ENCODE results near the gene RAD51B. TPM values are rescaled to one million over a fixed set of nuclear protein-coding genes. Genes with fewer than 3 reads are reported as not detected.

The RAD51B gene
- total RNA-seq, 1 experiment from 2014 or later: 20.0 TPM

DNA sequence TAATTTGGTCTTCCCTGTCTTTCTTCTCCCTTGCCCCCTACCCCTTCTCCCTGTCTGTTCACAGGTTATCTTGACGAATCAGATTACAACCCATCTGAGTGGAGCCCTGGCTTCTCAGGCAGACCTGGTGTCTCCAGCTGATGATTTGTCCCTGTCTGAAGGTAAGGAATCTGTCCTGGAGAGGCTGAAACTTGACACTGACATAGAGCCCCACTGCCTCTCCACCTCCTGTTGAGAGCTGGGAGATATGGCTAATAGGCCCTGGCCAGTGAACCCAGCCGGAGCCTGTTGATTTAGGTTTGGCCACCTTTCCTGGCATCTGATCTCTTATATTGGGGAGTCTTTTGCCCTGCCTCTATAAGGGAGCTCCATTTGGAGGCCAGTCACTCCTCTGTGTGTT, 472.2 kb downstream of the RAD51B start:
- ChIA-PET POLR2A (interaction anchor here (0.8 kb wide), 1 partner anchor 501 kb away, joined by 3 read pairs; the partner anchor contains the start of gene ZFP36L1), CTCF (no interaction called here), RAD21 (ENCODE audit: low non-redundant PET in 1 of 2, low total read pairs in 2 of 2, uncharacterized antibody in 2 of 2, unreplicated experiment in 2 of 2) (no interaction called here)
- no TSS peak for BruUV-seq (replicated peaks)
- Histone ChIP-seq H3K36me3 (ENCODE audit: control insufficient read depth in 1 of 2, insufficient read depth in 2 of 2, low read length in 2 of 2) (no peaks in the 10 kb centered on the region), H3K79me2 (ENCODE audit: insufficient read depth, low read length) (no peaks in the 10 kb centered on the region), H2AFZ (ENCODE audit: low read depth, low read length, poor library complexity, severe bottlenecking) (no peak overlapping the region), H3K27ac (ENCODE audit: low read depth, low read length) (peak overlapping the region; percentile 70), H3K9me2 (ENCODE audit: insufficient read depth) (no peaks in the 10 kb centered on the region), H3K4me3 (replicated peaks in 1 of 2; ENCODE audit: low read depth in 1 of 2, low read length in 2 of 2) (no peak overlapping the region), H3K4me1 (ENCODE audit: control insufficient read depth in 1 of 2, insufficient read depth in 2 of 2, low read length in 2 of 2) (peaks cover 49 to 53% of the 10 kb centered on the region in 2 experiments), H4K20me1 (ENCODE audit: insufficient read depth) (no peaks in the 10 kb centered on the region), H3K9me3 (ENCODE audit: control insufficient read depth in 1 of 2, insufficient read depth in 1 of 2, low read depth in 1 of 2, low read length in 2 of 2) (no peaks in the 10 kb centered on the region), H3K4me2 (ENCODE audit: low read length) (peak overlapping the region; percentile 47), H3K9ac (ENCODE audit: low read length) (no peak overlapping the region; the same call in 1 of the 2 replicates), H3K27me3 (ENCODE audit: insufficient read depth, low read length) (no peaks in the 10 kb centered on the region)
- intact Hi-C loops (cut with micrococcal nuclease): no loop called here
- no peak for TF ChIP-seq JUND (IDR thresholded peaks at IDR 0.05)
- TF ChIP-seq TCF7L2 (IDR thresholded peaks at IDR 0.05; ENCODE audit: borderline replicate concordance, extremely low read depth, insufficient read depth, insufficient read length): peak; percentile 12
- no peak for TF ChIP-seq SP1 (IDR thresholded peaks at IDR 0.05; ENCODE audit: low read depth)
- 0 out of 2 replicates have a peak, but pooled peaks have one; percentile 52 for TF ChIP-seq CBX3 (IDR thresholded peaks at IDR 0.05; ENCODE audit: low read depth)
- no peak for TF ChIP-seq RAD21 (IDR thresholded peaks at IDR 0.05; ENCODE audit: low read depth)
- TF ChIP-seq ELF1 (IDR thresholded peaks at IDR 0.05; ENCODE audit: borderline replicate concordance, low read depth): no peak
- TF ChIP-seq ZFX (IDR thresholded peaks at IDR 0.05): no peak
- TF ChIP-seq FOSL1 (IDR thresholded peaks at IDR 0.05; ENCODE audit: low read depth): no peak
- ATAC-seq: peak; percentile 80
- peak; percentile 37 for DNase-seq (ENCODE audit: low read depth, low spot score)

DNA sequence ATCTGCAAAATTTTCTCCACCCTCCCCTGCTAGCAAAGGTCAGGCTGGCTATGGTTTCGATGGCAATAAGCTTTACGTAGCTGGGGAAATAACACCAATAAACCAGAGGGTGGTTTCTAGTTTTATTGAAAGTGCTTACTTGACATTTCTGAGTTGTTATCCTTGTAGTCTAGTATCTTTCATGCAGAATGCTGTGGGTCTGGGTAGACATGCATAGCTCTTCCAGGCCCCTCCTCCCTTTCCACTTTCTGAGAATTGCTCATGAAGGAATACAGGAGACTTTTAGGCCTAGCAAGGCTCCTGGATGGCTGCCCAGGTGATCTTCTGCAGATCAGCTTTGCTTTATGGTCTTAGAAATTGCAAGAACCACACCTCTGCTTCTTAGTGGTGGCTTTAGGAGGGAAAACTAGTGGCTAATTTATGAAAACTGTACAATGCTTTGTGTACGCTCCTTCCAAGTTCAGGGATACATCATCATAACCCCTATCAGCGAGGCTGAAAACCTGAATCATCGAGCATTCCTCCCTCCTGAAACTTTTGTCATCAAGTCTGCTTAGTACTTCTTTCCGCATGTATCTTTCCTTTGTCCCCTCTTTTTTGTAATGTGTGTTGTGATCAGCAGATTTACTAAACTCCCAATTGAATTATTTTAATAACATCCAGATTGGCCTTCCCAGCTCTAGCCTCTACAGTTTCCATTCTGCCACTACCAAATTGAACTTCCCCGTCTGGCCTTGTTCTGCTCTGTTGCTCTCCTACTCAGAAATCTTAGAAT, 473.0 kb downstream of the RAD51B start:
- BruUV-seq (replicated peaks): no TSS peak
- POLR2A ChIA-PET: no interaction called here
- no peak overlapping the region for H3K4me3 ChIP-seq (replicated peaks in 1 of 2; ENCODE audit: low read depth in 1 of 2, low read length in 2 of 2)
- H3K4me1 ChIP-seq (ENCODE audit: control insufficient read depth in 1 of 2, insufficient read depth in 2 of 2, low read length in 2 of 2): peaks cover 50 to 55% of the 10 kb centered on the region in 2 experiments
- H4K20me1 ChIP-seq (ENCODE audit: insufficient read depth): no peaks in the 10 kb centered on the region
- peak overlapping the region; percentile 47 for H3K4me2 ChIP-seq (ENCODE audit: low read length)
- no peaks in the 10 kb centered on the region for H3K79me2 ChIP-seq (ENCODE audit: insufficient read depth, low read length)
- no peaks in the 10 kb centered on the region for H3K36me3 ChIP-seq (ENCODE audit: control insufficient read depth in 1 of 2, insufficient read depth in 2 of 2, low read length in 2 of 2)
- ATAC-seq: no peak
- no peak for DNase-seq (ENCODE audit: low read depth, low spot score)
- no peak overlapping the region for H3K9ac ChIP-seq (ENCODE audit: low read length)
- H2AFZ ChIP-seq (ENCODE audit: low read depth, low read length, poor library complexity, severe bottlenecking): no peak overlapping the region
- RAD21 ChIA-PET (ENCODE audit: low non-redundant PET in 1 of 2, low total read pairs in 2 of 2, uncharacterized antibody in 2 of 2, unreplicated experiment in 2 of 2): no interaction called here
- peak overlapping the region; percentile 70 for H3K27ac ChIP-seq (ENCODE audit: low read depth, low read length)
- CTCF ChIA-PET: no interaction called here
- intact Hi-C loops (cut with micrococcal nuclease): no loop called here
- H3K9me3 ChIP-seq (ENCODE audit: control insufficient read depth in 1 of 2, insufficient read depth in 1 of 2, low read depth in 1 of 2, low read length in 2 of 2): no peaks in the 10 kb centered on the region
- no peaks in the 10 kb centered on the region for H3K9me2 ChIP-seq (ENCODE audit: insufficient read depth)
- no peaks in the 10 kb centered on the region for H3K27me3 ChIP-seq (ENCODE audit: insufficient read depth, low read length)
- no peak for TF ChIP-seq POLR2A (IDR thresholded peaks at IDR 0.05; ENCODE audit: borderline replicate concordance, extremely low read depth, insufficient read depth, insufficient read length)
- TF ChIP-seq, protein P1, sequence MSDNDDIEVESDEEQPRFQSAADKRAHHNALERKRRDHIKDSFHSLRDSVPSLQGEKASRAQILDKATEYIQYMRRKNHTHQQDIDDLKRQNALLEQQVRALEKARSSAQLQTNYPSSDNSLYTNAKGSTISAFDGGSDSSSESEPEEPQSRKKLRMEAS (IDR thresholded peaks at IDR 0.05): no peak
- no peak for TF ChIP-seq FOSL1 (IDR thresholded peaks at IDR 0.05; ENCODE audit: low read depth)
- no peak for TF ChIP-seq ZFX (IDR thresholded peaks at IDR 0.05)
- no peak for TF ChIP-seq JUND (IDR thresholded peaks at IDR 0.05)
- TF ChIP-seq, protein P2, sequence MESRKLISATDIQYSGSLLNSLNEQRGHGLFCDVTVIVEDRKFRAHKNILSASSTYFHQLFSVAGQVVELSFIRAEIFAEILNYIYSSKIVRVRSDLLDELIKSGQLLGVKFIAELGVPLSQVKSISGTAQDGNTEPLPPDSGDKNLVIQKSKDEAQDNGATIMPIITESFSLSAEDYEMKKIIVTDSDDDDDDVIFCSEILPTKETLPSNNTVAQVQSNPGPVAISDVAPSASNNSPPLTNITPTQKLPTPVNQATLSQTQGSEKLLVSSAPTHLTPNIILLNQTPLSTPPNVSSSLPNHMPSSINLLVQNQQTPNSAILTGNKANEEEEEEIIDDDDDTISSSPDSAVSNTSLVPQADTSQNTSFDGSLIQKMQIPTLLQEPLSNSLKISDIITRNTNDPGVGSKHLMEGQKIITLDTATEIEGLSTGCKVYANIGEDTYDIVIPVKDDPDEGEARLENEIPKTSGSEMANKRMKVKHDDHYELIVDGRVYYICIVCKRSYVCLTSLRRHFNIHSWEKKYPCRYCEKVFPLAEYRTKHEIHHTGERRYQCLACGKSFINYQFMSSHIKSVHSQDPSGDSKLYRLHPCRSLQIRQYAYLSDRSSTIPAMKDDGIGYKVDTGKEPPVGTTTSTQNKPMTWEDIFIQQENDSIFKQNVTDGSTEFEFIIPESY (IDR thresholded peaks at IDR 0.05; ENCODE audit: extremely low read depth, insufficient replicate concordance, low read length): no peak
- no peak for TF ChIP-seq POLR2AphosphoS5 (IDR thresholded peaks at IDR 0.05; ENCODE audit: low read depth, low read length)
- no peak for TF ChIP-seq CEBPB (IDR thresholded peaks at IDR 0.05; ENCODE audit: low read depth)
- TF ChIP-seq SRF (IDR thresholded peaks at IDR 0.05; ENCODE audit: low read depth): no peak
- no peak for TF ChIP-seq SP1 (IDR thresholded peaks at IDR 0.05; ENCODE audit: low read depth)
- TF ChIP-seq, protein P3, sequence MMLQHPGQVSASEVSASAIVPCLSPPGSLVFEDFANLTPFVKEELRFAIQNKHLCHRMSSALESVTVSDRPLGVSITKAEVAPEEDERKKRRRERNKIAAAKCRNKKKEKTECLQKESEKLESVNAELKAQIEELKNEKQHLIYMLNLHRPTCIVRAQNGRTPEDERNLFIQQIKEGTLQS (IDR thresholded peaks at IDR 0.05): no peak
- TF ChIP-seq RAD21 (IDR thresholded peaks at IDR 0.05; ENCODE audit: low read depth): no peak
- TF ChIP-seq CBX3 (IDR thresholded peaks at IDR 0.05; ENCODE audit: low read depth): no peak
- TF ChIP-seq EGR1 (IDR thresholded peaks at IDR 0.05; ENCODE audit: low read depth): no peak
- no peak for TF ChIP-seq ZNF274 (IDR thresholded peaks at IDR 0.05; ENCODE audit: low read depth, low read length)
- TF ChIP-seq EZH2phosphoT487 (IDR thresholded peaks at IDR 0.05; ENCODE audit: borderline replicate concordance): no peak
- no peak for TF ChIP-seq EZH2 (IDR thresholded peaks at IDR 0.05)

Measured in HCT116 (cell line).